ENCODE results near the gene CSF3.
A peak's percentile ranks its signal among the peaks of the same experiment; 100 is the strongest.

The CSF3 gene

GRCh38 chr17:40015005-40015997 is at the start of gene CSF3:
CSF3 (plus strand) TSS chr17:40015440; CDS start chr17:40015475, 35 bp downstream.
- DNase-seq = no peak

- no peak for DNase-seq
Observed at GRCh38 chr17:39966771-39967170, 48.5 kb upstream of the CSF3 start.

- DNase-seq = no peak
Observed at GRCh38 chr17:39968761-39969160, 46.5 kb upstream of the CSF3 start.

GRCh38 chr17:39969375-39969774 is 45.9 kb upstream of the CSF3 start:
- DNase-seq = no peak

- no peak for DNase-seq
Observed at GRCh38 chr17:39970157-39970692, 45.0 kb upstream of the CSF3 start.

- no peak for DNase-seq
Observed at GRCh38 chr17:39971076-39971603, 44.1 kb upstream of the CSF3 start.

GRCh38 chr17:39972271-39972670 is 43.0 kb upstream of the CSF3 start:
- DNase-seq = no peak

GRCh38 chr17:39973496-39973895 is 41.7 kb upstream of the CSF3 start:
- DNase-seq = no peak

GRCh38 chr17:39974433-39974832 is 40.8 kb upstream of the CSF3 start:
- DNase-seq = no peak

- DNase-seq = no peak
Observed at GRCh38 chr17:39975801-39976200, 39.4 kb upstream of the CSF3 start.

GRCh38 chr17:39979016-39979670 is 36.1 kb upstream of the CSF3 start:
- DNase-seq = no peak

GRCh38 chr17:39979893-39980350 is 35.3 kb upstream of the CSF3 start:
- no peak for DNase-seq

- peak; percentile 99 for DNase-seq
Observed at GRCh38 chr17:39980351-39981206, 34.7 kb upstream of the CSF3 start, which contains the start of gene PSMD3. PSMD3 (plus strand) TSS chr17:39980807; CDS start chr17:39980971, 164 bp downstream.

GRCh38 chr17:39981207-39981741 is 34.0 kb upstream of the CSF3 start:
- DNase-seq = no peak

GRCh38 chr17:39981766-39982375 is 33.4 kb upstream of the CSF3 start:
- DNase-seq = no peak

GRCh38 chr17:39988206-39988810 is 26.9 kb upstream of the CSF3 start:
- no peak for DNase-seq

- DNase-seq = no peak
Observed at GRCh38 chr17:39994448-39994847, 20.8 kb upstream of the CSF3 start.

- no peak for DNase-seq
Observed at GRCh38 chr17:39995438-39995837, 19.8 kb upstream of the CSF3 start.

GRCh38 chr17:39996162-39996561 is 19.1 kb upstream of the CSF3 start:
- no peak for DNase-seq

- DNase-seq = no peak
Observed at GRCh38 chr17:39996800-39997199, 18.4 kb upstream of the CSF3 start.

GRCh38 chr17:39997543-39997942 is 17.7 kb upstream of the CSF3 start:
- no peak for DNase-seq
